SK-N-SH (cell line): ENCODE data around the gene NKX1-1. TPM values are rescaled to one million over a fixed set of nuclear protein-coding genes. Genes with fewer than 3 reads are reported as not detected.

Source experiments
- CTCF ChIA-PET: fragments of 300-600, 350-600 bp; formaldehyde crosslinking; extraction: SDS; loops from one replicate; lab custom pipeline; 2021; lab: Yijun Ruan, JAX
- POLR2A ChIA-PET: fragments of 350-600 bp; sonication (Branson Sonifier 250); formaldehyde crosslinking; extraction: SDS; loops from one replicate; lab custom pipeline; 2020; ENCODE audit warnings: antibody characterized with exemption, inconsistent platforms; lab: Yijun Ruan, JAX
- DNase-seq: peaks from one replicate; pipeline ENCODE4 v3.0.0; 2012
- H2AFZ ChIP-seq: fragments of 200-600 bp; sonication (generic); 2 replicates; pipeline ENCODE4 v1.8.1; 2016; ENCODE audit warnings: antibody characterized with exemption, mild to moderate bottlenecking, low read depth
- H3F3A ChIP-seq: fragments of 200-600 bp; sonication (generic); replicated peaks from 2 replicates; pipeline ENCODE3; 2016; ENCODE audit warnings: antibody characterized with exemption, mild to moderate bottlenecking; ENCODE audit not compliant: insufficient read depth
- H3K27ac ChIP-seq, 2 experiments: fragments of 200-500 bp in 1 of 2; fragments of 200-600 bp in 1 of 2; sonication (Bioruptor generic) in 1 of 2; sonication (generic), shearing (Covaris generic) in 1 of 2; 2 replicates each; pipeline versions ENCODE4 v1.5.1 to v1.6.1; 2014 to 2016; ENCODE audit warnings: low read depth in 2 of 2, inconsistent platforms in 1 of 2, low read length in 1 of 2, mild to moderate bottlenecking in 1 of 2, mixed read lengths in 1 of 2
- H3K27me3 ChIP-seq: fragments of 200-600 bp; sonication (generic), shearing (Covaris generic); 2 replicates; pipeline ENCODE4 v1.6.1; 2016; ENCODE audit warnings: mixed run types; ENCODE audit not compliant: insufficient read depth
- H3K36me3 ChIP-seq, 2 experiments: fragments of 200-500 bp in 1 of 2; fragments of 200-600 bp in 1 of 2; sonication (Bioruptor generic) in 1 of 2; sonication (generic) in 1 of 2; replicated peaks in 1 of 2; 2 replicates each; pipeline versions ENCODE3 to v1.5.1; 2014 to 2016; ENCODE audit warnings: low read length in 1 of 2, mild to moderate bottlenecking in 1 of 2; ENCODE audit not compliant: insufficient read depth in 2 of 2, control insufficient read depth in 1 of 2
- H3K4me1 ChIP-seq, 2 experiments: fragments of 200-500 bp in 1 of 2; fragments of 200-600 bp in 1 of 2; sonication (Bioruptor generic) in 1 of 2; sonication (generic), shearing (Covaris generic) in 1 of 2; 2 replicates each; pipeline versions ENCODE4 v1.5.1 to v1.6.1; 2014 to 2016; ENCODE audit warnings: low read depth in 1 of 2, low read length in 1 of 2, mixed run types in 1 of 2; ENCODE audit not compliant: insufficient read depth in 2 of 2, control insufficient read depth in 1 of 2
- H3K4me2 ChIP-seq: fragments of 200-600 bp; sonication (generic), shearing (Covaris generic); 2 replicates; pipeline ENCODE4 v1.6.1; 2017; ENCODE audit warnings: mixed run types
- H3K4me3 ChIP-seq, 2 experiments: fragments of 200-500 bp in 1 of 2; fragments of 200-600 bp in 1 of 2; sonication (Bioruptor generic) in 1 of 2; sonication (generic), shearing (Covaris generic) in 1 of 2; 2 replicates each; pipeline versions ENCODE4 v1.5.1 to v1.8.1; 2014 to 2016; ENCODE audit warnings: low read depth in 2 of 2, inconsistent platforms in 1 of 2, low read length in 1 of 2, mild to moderate bottlenecking in 1 of 2, mixed read lengths in 1 of 2, moderate library complexity in 1 of 2
- H3K79me2 ChIP-seq: fragments of 200-600 bp; sonication (generic); 2 replicates; pipeline ENCODE4 v1.8.1; 2017; ENCODE audit warnings: mild to moderate bottlenecking; ENCODE audit not compliant: insufficient read depth
- H3K9ac ChIP-seq: fragments of 200-600 bp; sonication (generic); 2 replicates; pipeline ENCODE4 v1.6.1; 2017; ENCODE audit warnings: mixed run types
- H3K9me2 ChIP-seq: fragments of 200-600 bp; sonication (generic); 2 replicates; pipeline ENCODE4 v1.6.1; 2017; ENCODE audit warnings: mixed run types
- H3K9me3 ChIP-seq: fragments of 200-600 bp; sonication (generic); 2 replicates; pipeline ENCODE4 v1.6.1; 2017; ENCODE audit warnings: mixed run types, mild to moderate bottlenecking, moderate library complexity
- H4K20me1 ChIP-seq: fragments of 200-600 bp; sonication (generic); 2 replicates; pipeline ENCODE4 v1.6.1; 2017; ENCODE audit warnings: mild to moderate bottlenecking, mixed run types; ENCODE audit not compliant: insufficient read depth
- CHD2 ChIP-seq: fragments of 150-350 bp; IDR thresholded peaks from 2 replicates; pipeline ENCODE4 v1.6.1; 2018; ENCODE audit warnings: low read length; ENCODE audit not compliant: partially characterized antibody
- FOSL2 ChIP-seq: IDR thresholded peaks from 2 replicates; pipeline ENCODE4 v1.4.0; 2012; ENCODE audit warnings: low read depth, mild to moderate bottlenecking, moderate library complexity, borderline replicate concordance
- FOXJ3 ChIP-seq: sonication (generic); formaldehyde crosslinking; IDR thresholded peaks from 2 replicates; pipeline ENCODE4 v1.5.1; 2020; ENCODE audit warnings: mild to moderate bottlenecking, missing genetic modification reagents
- FOXM1 ChIP-seq: IDR thresholded peaks from 2 replicates; pipeline ENCODE4 v1.4.0; 2012; ENCODE audit warnings: low read depth, mild to moderate bottlenecking
- IRF3 ChIP-seq: fragments of 150-350 bp; IDR thresholded peaks from 2 replicates; pipeline ENCODE4 v1.6.1; 2016; ENCODE audit warnings: mild to moderate bottlenecking, low read depth, low read length
- MAX ChIP-seq: IDR thresholded peaks from 2 replicates; pipeline ENCODE4 v1.4.0; 2012; ENCODE audit warnings: low read depth
- POLR2AphosphoS5 ChIP-seq: IDR thresholded peaks from 2 replicates; pipeline ENCODE4 v1.6.1; 2012; ENCODE audit warnings: low read depth, low read length
- REST ChIP-seq: IDR thresholded peaks from 2 replicates; pipeline ENCODE4 v1.6.1; 2012; ENCODE audit warnings: mild to moderate bottlenecking, low read depth, low read length, moderate library complexity
- SMC3 ChIP-seq: IDR thresholded peaks from 2 replicates; pipeline ENCODE4 v1.6.1; 2012; ENCODE audit warnings: low read depth, low read length, improper control_type of control experiment
- TAF1 ChIP-seq: IDR thresholded peaks from 2 replicates; pipeline ENCODE4 v1.6.1; 2012; ENCODE audit warnings: low read depth, mild to moderate bottlenecking, low read length, moderate library complexity, borderline replicate concordance
- TCF12 ChIP-seq: IDR thresholded peaks from 2 replicates; pipeline ENCODE4 v1.4.0; 2012
- TEAD4 ChIP-seq: IDR thresholded peaks from 2 replicates; pipeline ENCODE4 v1.4.0; 2012; ENCODE audit warnings: mild to moderate bottlenecking, borderline replicate concordance; ENCODE audit not compliant: insufficient read depth
- YY1 ChIP-seq: IDR thresholded peaks from 2 replicates; pipeline ENCODE4 v1.4.0; 2012; ENCODE audit warnings: low read depth, mild to moderate bottlenecking
- WGBS: methylation state at CpG from one replicate; pipeline ENCODE4 v1.1.6; 2017; ENCODE audit warnings: low lambda C conversion rate; 5-methylcytosine and 5-hydroxymethylcytosine counted together
- polyA plus RNA-seq, 3 experiments: library from polyadenylated mRNA; depleted of rRNA; stranded (reverse); fragments of >200 nt; gene quantifications; 2 replicates each; pipeline ENCODE4 v1.2.3, GENCODE V29; 2012

The NKX1-1 gene
- polyA plus RNA-seq, 1 of the 3 experiments (the other 2 are of a cell fraction), result not detected

GRCh38 chr4:1359144-1359501 lies 47.1 kb downstream of the NKX1-1 start:
- no peaks in the 10 kb centered on the region for H3K9me3 ChIP-seq
- H3F3A ChIP-seq, result no peaks in the 10 kb centered on the region
- peaks cover 0 to 53% of the 10 kb centered on the region in 2 experiments for H3K36me3 ChIP-seq
- WGBS, result 95% methylated on average over 12 of the region's 14 CpGs
- no peak for DNase-seq
- H3K79me2 ChIP-seq, result no peaks in the 10 kb centered on the region
- peaks cover 3% of the 10 kb centered on the region; the same call in 1 of the 2 replicates for H4K20me1 ChIP-seq
- H3K9ac ChIP-seq, result no peak overlapping the region
- peaks cover 0 to 9% of the 10 kb centered on the region in 2 experiments; a peak in 1 of 4 replicates for H3K4me1 ChIP-seq
- POLR2A ChIA-PET, result no interaction called here
- H3K4me3 ChIP-seq, result no peak overlapping the region
- H2AFZ ChIP-seq, result no peak overlapping the region
- H3K27ac ChIP-seq, result no peak overlapping the region
- no peaks in the 10 kb centered on the region for H3K9me2 ChIP-seq
- H3K4me2 ChIP-seq, result no peak overlapping the region
- CTCF ChIA-PET, result interaction anchor here (1.6 to 9.5 kb wide), 2 partner anchors 153 to 271 kb away, joined by 4 to 98 read pairs; no protein-coding TSS in a partner anchor
- no peak for TF ChIP-seq MAX
- no peaks in the 10 kb centered on the region for H3K27me3 ChIP-seq

- 95% methylated on average over 35 of the region's 38 CpGs for WGBS
- Histone ChIP-seq H3K4me2 (no peak overlapping the region), H3K9me2 (no peaks in the 10 kb centered on the region), H3K27me3 (no peaks in the 10 kb centered on the region), H3K79me2 (no peaks in the 10 kb centered on the region), H3K27ac (no peak overlapping the region), H3K36me3 (peaks cover 0 to 55% of the 10 kb centered on the region in 2 experiments), H4K20me1 (peaks cover 3% of the 10 kb centered on the region; the same call in 1 of the 2 replicates), H3K4me3 (no peak overlapping the region), H3F3A (no peaks in the 10 kb centered on the region), H3K9me3 (no peaks in the 10 kb centered on the region), H3K4me1 (peaks cover 0 to 9% of the 10 kb centered on the region in 2 experiments; a peak in 1 of 4 replicates), H2AFZ (no peak overlapping the region), H3K9ac (no peak overlapping the region)
- TF ChIP-seq TAF1, result no peak
- TF ChIP-seq TEAD4, result no peak
- TF ChIP-seq CHD2, result no peak
- TF ChIP-seq FOXJ3, result no peak
- no peak for TF ChIP-seq IRF3
- TF ChIP-seq FOSL2, result no peak
- TF ChIP-seq POLR2AphosphoS5, result no peak
- TF ChIP-seq REST, result no peak
- TF ChIP-seq TCF12, result no peak
- TF ChIP-seq FOXM1, result no peak
- TF ChIP-seq SMC3, result no peak
- TF ChIP-seq YY1, result no peak
- ChIA-PET CTCF (interaction anchor here (1.6 to 9.5 kb wide), 3 partner anchors 11 to 272 kb away, joined by 4 to 98 read pairs (median 23); partner anchors contain the start of gene UVSSA), POLR2A (no interaction called here)
- no peak for DNase-seq
These were observed 47.7 kb downstream of the NKX1-1 start for GRCh38 chr4:1358421-1359143.
